ENCODE results near the gene UNC13C. TPM values are rescaled to one million over a fixed set of nuclear protein-coding genes. Genes with fewer than 3 reads are reported as not detected.

Gene UNC13C
- total RNA-seq, 4 donors from 2014 or later: 0.04 to 0.24 (median 0.22) TPM

DNA sequence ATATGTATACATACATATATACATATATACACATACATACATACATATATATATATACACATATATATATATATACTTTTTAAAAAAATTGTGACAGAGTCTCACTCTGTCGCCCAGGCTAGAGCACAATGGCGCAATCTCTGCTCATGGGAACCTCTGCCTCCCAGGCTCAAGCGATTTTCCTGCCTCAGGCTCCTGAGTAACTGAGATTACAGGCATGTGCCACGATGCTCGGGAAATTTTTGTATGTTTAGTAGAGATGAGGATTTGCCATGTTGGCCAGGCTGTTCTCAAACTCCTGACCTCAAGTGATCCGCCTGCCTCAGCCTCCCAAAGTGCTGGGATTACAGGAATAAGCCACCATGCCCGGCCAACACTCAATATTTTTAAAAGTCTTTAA is 302.5 kb downstream of the UNC13C start:
- no peak for DNase-seq (ENCODE audit: low spot score in 2 of 2)
- Histone ChIP-seq H3K4me3 (no peak overlapping the region), H3K4me1 (no peaks in the 10 kb centered on the region), H3K9me3 (no peaks in the 10 kb centered on the region), H3K27me3 (no peaks in the 10 kb centered on the region), H3K36me3 (no peaks in the 10 kb centered on the region), H3K27ac (no peak overlapping the region)
- TF ChIP-seq POLR2A (IDR thresholded peaks at IDR 0.05) (no peak), CTCF (IDR thresholded peaks at IDR 0.05) (no peak), EP300 (IDR thresholded peaks at IDR 0.05) (no peak), POLR2AphosphoS5 (IDR thresholded peaks at IDR 0.05) (no peak)
- WGBS: 91% methylated on average over 7 of the region's 7 CpGs

GRCh38 chr15:54282228-54282836 is 304.1 kb downstream of the UNC13C start:
- TF ChIP-seq POLR2A (IDR thresholded peaks at IDR 0.05): no peak
- no peak for TF ChIP-seq POLR2AphosphoS5 (IDR thresholded peaks at IDR 0.05)
- no peak for TF ChIP-seq CTCF (IDR thresholded peaks at IDR 0.05)
- no peak for TF ChIP-seq EP300 (IDR thresholded peaks at IDR 0.05)
- no peaks in the 10 kb centered on the region for H3K27me3 ChIP-seq
- no peak overlapping the region for H3K4me3 ChIP-seq
- H3K27ac ChIP-seq: no peak overlapping the region
- H3K36me3 ChIP-seq: no peaks in the 10 kb centered on the region
- DNase-seq (ENCODE audit: low spot score in 2 of 2): no peak
- no peaks in the 10 kb centered on the region for H3K9me3 ChIP-seq
- 87% methylated on average over 6 of the region's 6 CpGs for WGBS
- no peaks in the 10 kb centered on the region for H3K4me1 ChIP-seq

DNA sequence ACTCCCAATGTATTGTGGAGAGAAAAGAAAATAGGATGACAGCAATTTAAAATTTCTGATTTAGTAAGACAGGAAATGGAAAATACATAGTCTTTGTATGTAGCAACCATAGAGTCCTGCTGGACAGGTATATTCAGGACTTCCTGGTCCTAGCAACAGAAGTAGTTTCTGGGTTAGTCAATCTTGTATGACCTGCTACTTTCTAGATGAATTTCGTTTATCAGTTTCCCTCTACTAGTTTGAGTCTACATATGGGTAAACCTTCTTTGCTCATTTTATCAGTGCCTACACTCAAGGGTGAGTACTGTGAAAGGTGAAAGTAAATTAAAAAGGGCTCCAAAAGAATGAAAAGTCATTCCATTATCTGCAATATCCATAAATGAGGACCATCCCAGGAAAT is 309.8 kb downstream of the UNC13C start:
- Histone ChIP-seq H3K4me3 (no peak overlapping the region), H3K27me3 (no peaks in the 10 kb centered on the region), H3K4me1 (no peaks in the 10 kb centered on the region), H3K27ac (no peak overlapping the region), H3K9me3 (no peaks in the 10 kb centered on the region), H3K36me3 (no peaks in the 10 kb centered on the region)
- 70% methylated on average over 1 of the region's 1 CpG for WGBS
- DNase-seq (ENCODE audit: low spot score in 2 of 2): no peak
- TF ChIP-seq POLR2AphosphoS5 (IDR thresholded peaks at IDR 0.05): no peak
- no peak for TF ChIP-seq POLR2A (IDR thresholded peaks at IDR 0.05)
- TF ChIP-seq CTCF (IDR thresholded peaks at IDR 0.05): no peak
- no peak for TF ChIP-seq EP300 (IDR thresholded peaks at IDR 0.05)

- DNase-seq (ENCODE audit: low spot score in 2 of 2): no peak
- TF ChIP-seq POLR2AphosphoS5 (IDR thresholded peaks at IDR 0.05) (no peak), EP300 (IDR thresholded peaks at IDR 0.05) (no peak), CTCF (IDR thresholded peaks at IDR 0.05) (no peak), POLR2A (IDR thresholded peaks at IDR 0.05) (no peak)
- H3K27me3 ChIP-seq: no peaks in the 10 kb centered on the region
- no peaks in the 10 kb centered on the region for H3K4me1 ChIP-seq
- H3K9me3 ChIP-seq: no peaks in the 10 kb centered on the region
- no peaks in the 10 kb centered on the region for H3K36me3 ChIP-seq
- H3K27ac ChIP-seq: no peak overlapping the region
- WGBS: 83% methylated on average over 4 of the region's 4 CpGs
- H3K4me3 ChIP-seq: no peak overlapping the region
Observed at GRCh38 chr15:54289590-54290136, 311.4 kb downstream of the UNC13C start.

DNA sequence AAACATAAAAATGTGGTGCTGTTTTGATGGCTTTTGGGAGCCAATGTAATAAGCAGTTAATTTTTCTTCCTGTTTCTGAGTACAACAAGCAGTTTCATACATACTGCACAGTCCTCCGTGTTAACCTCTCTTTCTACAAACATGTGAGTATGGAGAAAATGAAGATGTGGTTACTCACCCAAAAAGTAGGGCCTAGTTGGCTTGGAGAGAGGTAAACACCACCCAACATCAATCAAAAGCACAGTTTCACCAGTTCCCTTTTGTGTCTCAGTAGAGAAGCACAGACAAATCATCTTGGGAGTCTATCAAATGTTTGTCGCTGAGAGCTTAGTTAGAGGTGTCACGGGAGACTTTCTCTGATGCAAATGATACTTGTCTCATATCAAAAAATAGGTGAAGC is 320.2 kb downstream of the UNC13C start:
- no peak for TF ChIP-seq POLR2AphosphoS5 (IDR thresholded peaks at IDR 0.05)
- TF ChIP-seq CTCF (IDR thresholded peaks at IDR 0.05): no peak
- TF ChIP-seq POLR2A (IDR thresholded peaks at IDR 0.05): no peak
- no peak for TF ChIP-seq EP300 (IDR thresholded peaks at IDR 0.05)
- H3K27ac ChIP-seq: no peak overlapping the region
- no peak overlapping the region for H3K4me3 ChIP-seq
- H3K9me3 ChIP-seq: no peaks in the 10 kb centered on the region
- H3K27me3 ChIP-seq: no peaks in the 10 kb centered on the region
- no peaks in the 10 kb centered on the region for H3K36me3 ChIP-seq
- DNase-seq (ENCODE audit: low spot score in 2 of 2): no peak
- 71% methylated on average over 3 of the region's 3 CpGs for WGBS
- H3K4me1 ChIP-seq: no peaks in the 10 kb centered on the region
